ENCODE measurements around the gene NOXRED1.

DNA sequence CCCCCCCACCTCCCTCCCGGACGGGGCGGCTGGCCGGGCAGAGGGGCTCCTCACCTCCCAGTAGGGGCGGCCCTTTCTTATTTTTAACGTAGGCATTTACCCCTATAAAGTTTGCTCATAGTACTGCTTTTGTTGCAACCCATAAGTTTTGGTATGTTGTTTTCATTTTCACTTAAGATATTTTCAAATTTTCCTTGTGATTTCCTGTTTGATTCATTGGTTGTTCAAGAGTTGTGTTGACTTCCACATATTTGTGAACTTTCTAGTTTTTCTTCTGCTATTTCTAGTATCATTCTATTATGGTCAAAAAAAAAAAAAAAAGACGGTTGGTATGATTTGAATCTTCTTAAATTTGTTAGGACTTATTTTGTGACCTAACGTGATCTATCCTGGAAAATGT, 6.5 kb downstream of the NOXRED1 start:
- TF ChIP-seq ISL1 (CRISPR knock-in tag; IDR thresholded peaks at IDR 0.05) = no peak
- no peak for TF ChIP-seq GLIS3 (CRISPR knock-in tag; IDR thresholded peaks at IDR 0.05)
- TF ChIP-seq ZFP30 (CRISPR knock-in tag; IDR thresholded peaks at IDR 0.05) = no peak
- TF ChIP-seq, protein P1, sequence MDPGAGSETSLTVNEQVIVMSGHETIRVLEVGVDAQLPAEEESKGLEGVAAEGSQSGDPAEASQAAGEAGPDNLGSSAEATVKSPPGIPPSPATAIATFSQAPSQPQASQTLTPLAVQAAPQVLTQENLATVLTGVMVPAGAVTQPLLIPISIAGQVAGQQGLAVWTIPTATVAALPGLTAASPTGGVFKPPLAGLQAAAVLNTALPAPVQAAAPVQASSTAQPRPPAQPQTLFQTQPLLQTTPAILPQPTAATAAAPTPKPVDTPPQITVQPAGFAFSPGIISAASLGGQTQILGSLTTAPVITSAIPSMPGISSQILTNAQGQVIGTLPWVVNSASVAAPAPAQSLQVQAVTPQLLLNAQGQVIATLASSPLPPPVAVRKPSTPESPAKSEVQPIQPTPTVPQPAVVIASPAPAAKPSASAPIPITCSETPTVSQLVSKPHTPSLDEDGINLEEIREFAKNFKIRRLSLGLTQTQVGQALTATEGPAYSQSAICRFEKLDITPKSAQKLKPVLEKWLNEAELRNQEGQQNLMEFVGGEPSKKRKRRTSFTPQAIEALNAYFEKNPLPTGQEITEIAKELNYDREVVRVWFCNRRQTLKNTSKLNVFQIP (CRISPR knock-in tag; IDR thresholded peaks at IDR 0.05; ENCODE audit: borderline replicate concordance, low read depth) = no peak

All from SK-N-SH treated with all-trans-retinoic acid at 6 μM for 48 hours (cell line).